Measurements from ENCODE around the gene FAF2.

FAF2 gene

DNA sequence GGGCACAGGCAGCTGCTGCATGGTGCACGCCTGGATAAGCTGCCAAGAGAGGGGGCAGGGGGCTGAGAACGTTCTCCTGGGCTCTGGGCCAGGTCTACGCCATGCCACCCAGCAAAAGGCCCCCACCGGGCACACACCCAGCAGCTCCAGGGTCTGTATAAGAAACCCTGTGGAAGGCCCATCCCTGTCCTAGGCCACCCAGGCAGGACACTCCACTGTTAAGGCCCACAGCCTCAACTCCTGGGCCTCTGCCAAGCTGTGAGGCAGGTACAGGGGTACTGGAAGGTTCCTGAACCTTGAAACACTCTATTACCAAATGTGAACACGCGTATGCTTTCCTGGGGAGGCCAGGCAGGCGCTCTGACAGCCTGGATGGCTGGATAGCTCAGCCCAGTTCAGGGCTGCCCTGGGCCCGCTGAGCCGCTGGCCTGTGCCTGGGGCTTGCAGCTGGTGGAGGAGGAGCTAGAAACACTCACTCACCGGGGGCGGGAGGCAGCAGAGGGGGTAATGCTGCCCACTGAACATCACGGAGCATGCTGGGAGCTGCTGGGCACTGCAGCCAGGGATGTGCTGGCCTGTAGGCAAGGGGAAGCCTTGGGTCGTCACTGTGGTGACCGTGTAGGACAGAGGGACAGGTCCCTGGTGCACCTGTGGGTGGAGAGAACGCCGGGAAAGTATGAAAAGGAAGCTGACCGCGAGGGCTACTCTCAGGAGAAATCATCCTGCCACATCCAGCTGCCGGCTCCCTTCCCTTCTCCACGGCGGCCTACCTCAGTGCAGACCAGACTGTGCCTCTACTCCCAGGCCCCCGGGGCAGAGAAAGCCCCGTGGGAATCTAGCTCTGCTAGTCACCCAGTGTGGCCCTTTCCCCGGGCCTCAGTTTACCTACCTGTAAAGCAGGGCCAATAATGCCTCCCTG is 83.1 kb downstream of the FAF2 start:
- DNase-seq (no peak), ATAC-seq (replicated peaks) (no peak)
- Mint-ChIP-seq H3K9me3 (no peaks in the 10 kb centered on the region), H3K27ac (peak overlapping the region; percentile 59), H3K4me1 (peaks cover 48 to 62% of the 10 kb centered on the region in 2 donors), H3K27me3 (no peaks in the 10 kb centered on the region), H3K36me3 (peaks cover 26 to 30% of the 10 kb centered on the region in 2 donors), H3K4me3 (peak overlapping the region; percentile 55 to 69)

DNA sequence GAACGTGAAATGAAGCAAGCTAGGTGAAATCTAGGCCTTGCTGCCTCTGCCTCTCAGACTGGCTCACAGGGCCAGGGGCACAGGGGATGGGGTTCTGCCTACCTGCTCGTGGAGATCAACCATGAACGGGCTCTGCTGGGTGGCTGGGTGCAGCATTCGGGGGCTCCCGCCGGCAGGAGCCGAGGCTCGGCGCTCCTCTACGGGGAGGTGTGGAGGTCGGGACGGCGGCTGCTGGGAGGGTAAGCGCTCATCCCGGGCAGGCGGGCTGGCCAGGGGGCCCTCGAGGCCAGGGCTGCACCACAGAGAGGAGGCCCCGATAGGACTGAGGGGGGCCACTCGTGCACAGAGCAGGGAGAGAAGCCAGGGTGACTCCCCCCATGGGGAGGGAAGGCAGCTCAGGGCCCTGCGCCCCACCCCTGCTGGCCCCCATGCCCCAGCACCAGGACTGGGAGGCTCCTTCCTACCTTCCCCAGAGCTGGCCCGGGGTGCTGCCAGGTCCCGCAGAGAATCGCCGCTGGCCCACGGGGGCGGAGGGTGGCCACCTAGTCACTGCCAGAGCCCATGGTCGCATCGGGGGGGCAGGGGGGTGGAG is 83.8 kb downstream of the FAF2 start:
- no peaks in the 10 kb centered on the region for H3K27me3 Mint-ChIP-seq
- DNase-seq, result no peak
- peak overlapping the region; percentile 37 for H3K27ac Mint-ChIP-seq
- H3K4me3 Mint-ChIP-seq, result no peak overlapping the region
- ATAC-seq (replicated peaks), result no peak
- H3K4me1 Mint-ChIP-seq, result peaks cover 48 to 62% of the 10 kb centered on the region in 2 donors
- H3K36me3 Mint-ChIP-seq, result peaks cover 26 to 30% of the 10 kb centered on the region in 2 donors
- no peaks in the 10 kb centered on the region for H3K9me3 Mint-ChIP-seq

DNA sequence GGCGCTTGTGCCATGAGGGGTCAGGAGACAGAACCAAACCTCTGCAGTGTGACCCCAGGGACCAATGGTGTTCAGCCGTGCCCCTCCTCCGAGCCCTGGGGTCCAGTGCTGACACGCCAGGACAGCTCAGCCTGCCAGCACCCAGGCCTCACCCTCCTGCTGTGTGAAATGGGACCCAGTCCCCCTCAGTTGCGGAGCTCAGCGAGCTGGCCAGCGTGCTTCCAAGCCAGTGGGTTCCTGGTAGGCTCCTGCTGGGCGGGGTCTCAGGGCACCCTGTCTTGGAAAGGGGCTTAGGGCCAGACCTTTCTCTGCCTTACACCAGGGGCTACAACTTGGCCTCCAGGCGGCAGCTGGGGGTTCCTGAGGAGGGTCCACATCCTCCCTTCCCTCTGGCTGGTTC is 84.6 kb downstream of the FAF2 start:
- peak overlapping the region; percentile 95 for H3K27ac Mint-ChIP-seq
- H3K36me3 Mint-ChIP-seq, result peaks cover 25 to 26% of the 10 kb centered on the region in 2 donors
- H3K4me1 Mint-ChIP-seq, result peaks cover 48 to 62% of the 10 kb centered on the region in 2 donors
- no peaks in the 10 kb centered on the region for H3K9me3 Mint-ChIP-seq
- H3K27me3 Mint-ChIP-seq, result no peaks in the 10 kb centered on the region
- DNase-seq, result no peak
- no peak for ATAC-seq (replicated peaks)
- H3K4me3 Mint-ChIP-seq, result peak overlapping the region in 1 of 2 donors; percentile 95

DNA sequence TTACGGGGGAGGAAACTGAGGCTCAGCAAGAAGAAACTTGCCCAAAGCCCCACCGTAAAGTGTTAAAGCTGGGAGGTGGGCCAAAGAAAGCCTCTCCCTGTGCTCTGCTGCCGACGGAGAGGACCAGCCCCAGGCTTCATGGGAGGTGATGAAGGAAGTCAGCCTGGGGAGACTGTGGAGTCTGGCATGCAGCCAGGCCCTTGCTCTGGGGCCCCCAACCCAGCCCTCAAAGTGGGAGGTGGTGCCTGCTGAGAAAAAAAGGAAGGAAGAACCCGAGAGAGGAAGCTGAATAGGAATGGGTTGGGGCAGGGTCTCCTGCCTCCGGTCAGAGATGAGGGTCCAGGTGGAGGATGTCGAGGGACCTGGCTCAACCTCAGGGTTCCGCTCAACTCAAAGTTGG is 85.2 kb downstream of the FAF2 start:
- H3K4me3 Mint-ChIP-seq, result peak overlapping the region; percentile 95
- H3K27ac Mint-ChIP-seq, result peak overlapping the region; percentile 95
- H3K4me1 Mint-ChIP-seq, result peaks cover 46 to 68% of the 10 kb centered on the region in 2 donors
- DNase-seq, result no peak
- H3K27me3 Mint-ChIP-seq, result no peaks in the 10 kb centered on the region
- H3K36me3 Mint-ChIP-seq, result peaks cover 19 to 22% of the 10 kb centered on the region in 2 donors
- no peak for ATAC-seq (replicated peaks)
- H3K9me3 Mint-ChIP-seq, result no peaks in the 10 kb centered on the region

DNA sequence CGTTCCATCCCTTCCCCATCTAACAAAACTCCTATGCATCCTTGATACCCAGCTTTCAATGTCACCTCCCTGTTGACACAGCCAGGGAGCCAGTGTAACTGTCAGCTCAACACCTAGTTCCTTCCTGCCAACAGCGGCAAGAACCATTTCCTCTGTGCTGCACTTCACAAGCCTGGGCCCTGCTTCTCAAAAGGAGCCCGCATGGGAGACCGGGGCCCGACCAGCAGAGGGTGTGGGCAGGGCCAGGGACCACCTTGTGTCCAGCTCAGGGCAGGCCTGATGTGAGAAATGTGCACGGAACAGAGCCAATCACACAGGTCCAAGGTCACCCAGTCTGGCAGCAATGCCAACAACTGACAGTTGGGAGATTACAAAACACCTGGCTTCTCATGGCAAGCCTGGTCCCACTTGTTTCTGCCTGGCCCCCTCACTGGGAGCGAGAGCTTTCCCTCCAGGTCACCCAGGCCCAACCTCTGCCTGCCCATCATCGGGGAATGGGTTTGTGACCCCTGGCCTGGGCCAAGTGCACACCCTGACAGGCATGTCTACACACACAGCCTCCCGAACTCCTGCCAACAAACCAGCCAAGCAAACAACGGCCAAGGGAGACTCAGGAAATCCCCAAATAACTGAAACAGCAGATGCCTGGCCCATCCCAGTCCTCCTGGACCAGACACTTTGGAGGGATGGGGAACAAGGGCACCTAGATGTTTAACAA is 85.9 kb downstream of the FAF2 start:
- H3K9me3 Mint-ChIP-seq, result no peaks in the 10 kb centered on the region
- H3K36me3 Mint-ChIP-seq, result peaks cover 15 to 17% of the 10 kb centered on the region in 2 donors
- H3K27me3 Mint-ChIP-seq, result no peaks in the 10 kb centered on the region
- DNase-seq, result no peak
- peak overlapping the region; percentile 95 for H3K27ac Mint-ChIP-seq
- no peak for ATAC-seq (replicated peaks)
- H3K4me3 Mint-ChIP-seq, result peak overlapping the region; percentile 95
- peaks cover 43 to 66% of the 10 kb centered on the region in 2 donors for H3K4me1 Mint-ChIP-seq

DNA sequence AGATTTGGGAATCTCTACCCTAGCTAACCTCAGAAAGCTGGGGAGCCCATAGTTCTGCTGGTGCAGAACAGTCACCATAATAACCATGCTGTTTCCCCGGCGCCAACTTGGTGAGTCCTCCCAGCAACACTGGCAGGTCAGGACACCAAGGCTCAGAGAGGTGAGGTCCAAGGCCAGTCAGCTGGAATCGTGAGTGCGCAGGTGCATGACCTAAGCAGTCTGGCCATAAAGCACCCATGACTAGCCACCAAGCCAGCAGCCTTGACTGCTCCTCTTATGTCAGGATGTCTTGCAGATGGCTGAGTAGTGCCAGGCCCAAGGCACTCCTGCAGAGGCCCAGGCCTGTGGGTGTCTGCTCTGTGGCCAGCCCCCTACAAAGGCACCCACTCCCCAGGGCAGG is 86.5 kb downstream of the FAF2 start:
- Mint-ChIP-seq H3K36me3 (peaks cover 11% of the 10 kb centered on the region in 2 donors), H3K27ac (peak overlapping the region; percentile 95), H3K27me3 (no peaks in the 10 kb centered on the region), H3K9me3 (no peaks in the 10 kb centered on the region), H3K4me3 (peak overlapping the region; percentile 95), H3K4me1 (peaks cover 40 to 60% of the 10 kb centered on the region in 2 donors)
- DNase-seq, result no peak
- ATAC-seq (replicated peaks), result no peak

DNA sequence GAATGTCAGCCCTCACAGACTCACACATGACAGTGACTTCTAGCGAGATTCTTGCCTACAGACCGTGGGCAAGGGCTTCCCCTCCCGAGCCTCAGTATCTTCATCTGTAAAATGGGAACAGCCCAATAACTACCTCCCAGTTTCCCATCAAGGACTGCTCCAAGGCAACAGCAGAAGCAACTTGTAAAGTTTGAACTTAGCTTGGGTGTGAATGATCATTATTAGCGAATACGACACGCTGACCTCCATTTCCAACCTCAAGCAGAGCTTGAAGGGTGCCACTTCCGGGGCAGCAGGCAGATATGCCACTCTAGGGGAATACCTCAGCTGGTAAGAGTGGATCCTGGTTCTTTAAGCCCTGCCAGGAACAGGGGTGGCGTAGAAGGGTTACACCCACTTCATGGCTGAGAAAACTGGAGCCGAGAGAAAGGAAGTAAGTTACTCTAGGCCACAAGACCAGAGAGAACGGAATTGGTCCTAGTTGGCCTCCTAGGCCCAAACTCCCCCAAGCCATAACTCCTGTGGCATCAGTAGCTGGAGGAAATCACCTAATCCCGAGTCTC is 87.0 kb downstream of the FAF2 start:
- peak overlapping the region; percentile 95 for H3K4me3 Mint-ChIP-seq
- ATAC-seq (replicated peaks) (peak; percentile 6 to 26), DNase-seq (peak; percentile 60)
- no peaks in the 10 kb centered on the region for H3K27me3 Mint-ChIP-seq
- H3K27ac Mint-ChIP-seq, result peak overlapping the region; percentile 95
- H3K36me3 Mint-ChIP-seq, result peaks cover 7 to 9% of the 10 kb centered on the region in 2 donors
- H3K4me1 Mint-ChIP-seq, result peaks cover 40 to 56% of the 10 kb centered on the region in 2 donors
- no peaks in the 10 kb centered on the region for H3K9me3 Mint-ChIP-seq

DNA sequence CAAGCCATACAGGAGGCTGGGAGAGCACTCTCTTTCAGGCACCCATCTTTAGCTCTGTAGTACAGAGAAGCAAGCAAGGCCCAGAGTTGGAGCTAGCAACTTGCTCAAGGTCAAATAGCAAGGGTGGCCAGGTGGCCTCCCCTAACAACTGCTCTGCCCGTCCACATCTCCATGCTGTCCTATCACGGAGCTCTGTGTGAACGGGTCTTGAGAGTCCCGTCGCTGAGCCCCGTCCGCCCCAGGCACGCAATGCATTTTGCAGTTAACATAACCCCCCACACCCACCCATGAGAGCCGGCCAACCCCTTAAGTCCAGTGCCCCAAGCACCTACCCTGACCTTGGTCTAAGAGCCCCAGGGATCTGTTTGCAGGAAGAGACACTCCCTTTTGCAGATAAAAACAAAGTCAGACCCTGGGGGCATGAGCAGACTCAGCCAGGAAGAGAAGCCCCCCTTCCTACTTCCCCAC is 87.5 kb downstream of the FAF2 start:
- Mint-ChIP-seq H3K27ac (peak overlapping the region; percentile 95), H3K27me3 (no peaks in the 10 kb centered on the region), H3K4me1 (peaks cover 40 to 59% of the 10 kb centered on the region in 2 donors), H3K36me3 (peaks cover 7% of the 10 kb centered on the region in 2 donors), H3K4me3 (peak overlapping the region; percentile 95), H3K9me3 (no peaks in the 10 kb centered on the region)
- DNase-seq (no peak), ATAC-seq (replicated peaks) (no peak)

DNA sequence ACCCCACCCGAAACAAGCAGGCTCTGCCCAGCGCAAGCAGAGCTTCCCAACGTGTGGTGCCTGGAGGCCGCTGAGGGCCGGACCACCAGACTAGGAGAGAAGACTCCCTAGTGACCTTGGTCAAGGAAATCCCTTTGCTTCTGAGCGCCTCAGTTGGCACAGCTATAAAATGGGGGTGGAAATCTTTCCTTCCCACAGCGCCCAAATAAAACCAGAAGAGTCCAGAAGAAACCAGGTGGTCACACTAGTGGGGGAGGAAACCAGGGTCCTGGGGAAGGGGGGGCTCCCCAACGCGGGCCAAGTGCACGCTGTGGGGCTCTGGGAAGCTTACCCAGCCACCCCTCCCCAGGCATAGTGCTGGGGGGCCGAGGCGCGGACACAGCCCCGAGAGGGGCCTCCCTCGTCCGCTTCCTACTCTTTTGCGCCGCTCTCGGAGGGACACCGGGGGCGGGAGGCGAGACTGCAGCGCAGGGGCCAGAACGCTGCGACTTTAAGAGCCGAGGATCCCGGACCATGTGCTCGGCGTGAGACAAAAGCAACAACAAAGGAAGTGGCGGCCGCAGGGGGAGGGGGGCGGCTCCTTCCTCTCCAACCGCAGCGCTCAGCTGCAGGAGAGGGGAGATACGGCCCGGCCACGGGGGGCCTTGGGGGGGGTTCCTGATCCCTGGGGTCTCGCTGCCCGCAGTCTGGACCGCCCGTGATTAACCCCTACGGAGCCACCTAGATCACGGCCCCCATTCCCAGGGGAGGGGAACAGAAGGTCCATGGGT is 88.1 kb downstream of the FAF2 start:
- Mint-ChIP-seq H3K4me1 (peaks cover 43 to 61% of the 10 kb centered on the region in 2 donors), H3K9me3 (no peaks in the 10 kb centered on the region), H3K4me3 (peak overlapping the region; percentile 95), H3K27me3 (no peaks in the 10 kb centered on the region), H3K27ac (peak overlapping the region; percentile 95), H3K36me3 (peaks cover 4% of the 10 kb centered on the region in 2 donors)
- ATAC-seq (replicated peaks) (peak; percentile 19 to 33), DNase-seq (peak; percentile 59)

DNA sequence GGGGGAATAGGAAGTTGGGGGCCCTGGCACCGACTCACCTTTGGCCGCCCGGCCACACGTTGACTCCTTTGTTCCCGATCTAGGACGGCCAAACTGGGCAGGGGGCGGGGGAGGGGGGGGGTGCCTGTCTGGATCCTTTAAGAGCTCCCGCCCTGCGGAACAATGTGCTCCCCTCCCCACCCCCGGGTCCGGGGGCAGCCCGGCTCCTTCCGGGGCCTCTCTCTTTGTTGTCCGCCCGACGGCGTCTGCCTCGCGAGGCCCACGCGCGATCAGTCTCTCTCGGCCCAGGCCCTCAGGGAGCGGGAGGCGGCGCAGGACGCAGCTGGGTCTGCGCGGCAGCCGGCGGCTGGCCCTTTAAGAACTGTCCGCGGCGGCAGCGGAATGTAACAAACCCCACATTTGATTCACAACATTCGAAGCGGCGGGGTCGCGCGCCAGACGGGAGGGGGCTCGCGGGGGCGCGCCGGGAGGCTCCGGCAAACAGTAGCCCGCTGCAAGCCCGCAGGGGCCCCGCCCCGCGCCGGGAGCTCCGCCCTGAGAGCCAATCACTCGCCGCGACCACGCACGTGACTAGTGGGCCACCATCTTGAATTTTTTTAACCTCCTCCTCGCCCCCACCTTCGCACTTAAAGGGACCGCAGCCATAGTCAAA is 88.8 kb downstream of the FAF2 start, which contains the start of gene RNF44:
RNF44 (minus strand) TSS at position 501 of the 652 bp plus-strand sequence. CDS start 4,930 bp downstream, outside the sequence.
- H3K9me3 Mint-ChIP-seq, result no peaks in the 10 kb centered on the region
- ATAC-seq (replicated peaks), result peak; percentile 67 to 74
- H3K4me1 Mint-ChIP-seq, result peaks cover 45 to 61% of the 10 kb centered on the region in 2 donors
- peak within 1 kb of the TSS; percentile 95 for H3K4me3 Mint-ChIP-seq
- peak within 1 kb of the TSS; percentile 98 for H3K27ac Mint-ChIP-seq
- no peaks in the 10 kb centered on the region for H3K27me3 Mint-ChIP-seq
- DNase-seq, result peak; percentile 97
- peaks cover 2 to 3% of the 10 kb centered on the region in 2 donors for H3K36me3 Mint-ChIP-seq

DNA sequence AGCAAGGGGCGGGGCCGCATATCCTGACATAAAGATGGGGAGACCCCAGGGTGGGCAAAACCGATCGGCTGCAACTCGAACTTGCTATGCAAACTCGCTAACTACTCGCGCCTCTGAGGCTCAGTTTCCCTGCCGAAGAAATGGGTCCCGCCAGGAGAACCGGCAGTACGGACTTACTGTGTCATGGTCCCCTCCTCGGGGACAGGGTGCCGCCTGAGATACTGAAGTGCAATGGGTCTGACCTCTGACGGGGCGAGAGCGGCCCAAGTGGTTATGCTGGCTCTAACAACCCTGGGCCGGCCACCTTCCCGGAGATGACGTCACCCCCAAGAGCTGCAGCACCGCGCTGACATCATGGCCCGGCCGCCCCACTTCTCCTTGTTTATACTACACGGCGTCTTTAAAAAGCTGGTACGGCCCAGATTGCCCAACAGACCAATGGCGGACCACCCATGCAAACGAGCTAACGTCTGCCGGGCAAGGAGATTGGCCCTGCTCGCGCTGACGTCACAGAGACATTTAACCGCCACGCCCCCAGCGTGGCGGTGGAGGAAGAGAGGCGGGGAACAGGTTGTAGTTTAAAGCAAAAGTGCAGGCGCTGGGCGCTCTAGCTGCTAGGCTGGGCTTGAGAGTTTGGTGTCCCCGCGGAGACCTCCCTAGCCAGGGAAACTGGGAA is 89.5 kb downstream of the FAF2 start:
- H3K9me3 Mint-ChIP-seq, result no peaks in the 10 kb centered on the region
- H3K4me3 Mint-ChIP-seq, result peak overlapping the region; percentile 95
- peaks cover 2 to 3% of the 10 kb centered on the region in 2 donors for H3K36me3 Mint-ChIP-seq
- ATAC-seq (replicated peaks), result peak; percentile 77 to 80
- H3K27ac Mint-ChIP-seq, result peak overlapping the region; percentile 98
- H3K27me3 Mint-ChIP-seq, result no peaks in the 10 kb centered on the region
- peaks cover 52 to 64% of the 10 kb centered on the region in 2 donors for H3K4me1 Mint-ChIP-seq
- peak; percentile 95 for DNase-seq

DNA sequence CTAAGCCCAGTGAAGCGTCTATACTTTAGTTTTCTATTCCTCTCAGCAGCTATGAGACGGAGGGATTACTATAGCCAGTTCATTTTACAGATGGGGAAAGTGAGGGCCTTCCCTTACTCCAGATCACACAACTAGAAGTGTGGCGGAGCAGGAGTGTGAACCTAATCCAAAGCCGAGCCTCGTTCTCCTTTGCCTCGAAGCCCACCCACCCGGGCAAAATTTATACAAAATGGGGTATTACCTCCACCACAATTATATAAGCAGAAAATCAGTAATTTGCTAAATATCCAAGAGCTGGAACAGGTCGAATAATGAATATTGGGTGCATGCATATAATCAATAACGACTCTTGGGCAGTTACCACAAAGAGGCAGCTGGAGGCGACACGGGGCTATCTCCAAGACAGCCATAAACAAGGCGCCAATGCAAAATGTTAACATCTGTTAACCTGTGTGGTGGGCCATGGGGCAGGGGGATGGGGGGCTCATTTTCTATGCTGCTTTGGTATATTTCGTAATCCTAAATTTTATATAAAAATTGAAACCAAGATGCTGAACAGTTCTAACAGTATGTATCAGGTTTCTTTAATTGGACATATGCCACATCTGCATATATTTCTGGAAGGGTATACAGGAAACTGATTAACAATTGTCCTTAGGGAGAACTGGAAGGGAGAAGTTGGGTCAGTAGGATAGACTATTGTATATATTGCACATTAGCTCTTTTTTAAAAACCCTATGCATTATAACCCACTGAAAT is 90.2 kb downstream of the FAF2 start:
- Mint-ChIP-seq H3K4me1 (peaks cover 47 to 57% of the 10 kb centered on the region in 2 donors), H3K27me3 (no peaks in the 10 kb centered on the region), H3K36me3 (peaks cover 2 to 3% of the 10 kb centered on the region in 2 donors), H3K9me3 (no peaks in the 10 kb centered on the region), H3K27ac (peak overlapping the region; percentile 98), H3K4me3 (peak overlapping the region; percentile 95)
- no peak for ATAC-seq (replicated peaks)
- no peak for DNase-seq

All from stimulated activated naive B cell treated with anti-CD40 and anti-IgM and Interleukin-4, amounts not matched to agents 10 μg/mL and 1 μg/mL and 100 μg/mL, for 72 hours (primary cell).